ENCODE measurements around the gene BCL7B.

DNA sequence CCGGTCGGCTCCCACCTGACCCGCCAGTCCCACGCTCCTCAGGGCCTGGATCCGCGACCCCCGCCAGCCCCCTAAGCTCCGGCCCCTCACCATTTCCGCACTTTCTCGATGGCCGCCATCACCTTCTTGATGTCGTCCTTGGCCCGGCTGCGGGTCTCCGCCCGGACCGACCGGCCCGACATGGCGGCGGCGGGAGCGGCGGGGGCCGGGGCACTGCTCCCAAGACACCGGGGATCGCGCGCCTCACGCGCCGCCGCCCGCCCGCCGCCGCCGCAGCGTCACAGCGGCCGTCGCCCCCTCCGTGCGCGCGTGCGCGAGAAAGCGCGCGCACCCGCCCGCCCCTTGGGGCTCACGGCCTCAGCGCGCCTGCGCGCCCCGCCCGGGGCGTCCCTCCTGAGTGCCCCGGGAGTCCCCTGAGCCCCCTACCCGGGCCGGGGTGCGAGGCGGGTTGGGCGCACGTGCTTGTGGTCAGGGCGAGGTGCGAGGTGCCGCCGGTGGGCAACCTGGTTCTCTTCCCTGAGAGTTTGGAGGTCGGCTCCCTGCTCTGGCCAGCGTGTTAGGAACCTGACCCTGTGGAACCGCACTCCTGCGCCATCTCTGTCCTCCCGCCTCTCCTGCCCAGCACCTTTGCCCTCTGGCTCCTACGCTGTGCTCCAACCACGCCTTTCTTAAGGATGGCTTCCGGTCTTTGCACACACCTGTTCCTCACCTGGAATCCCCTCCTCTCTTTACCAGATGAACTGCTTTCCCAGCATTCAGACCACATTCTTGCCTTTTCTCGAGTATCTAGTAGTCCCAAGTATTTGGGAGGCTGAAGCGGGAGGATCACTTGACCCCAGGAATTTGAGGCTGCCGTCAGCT lies at the start of gene BCL7B:
- TF ChIP-seq, protein P1, sequence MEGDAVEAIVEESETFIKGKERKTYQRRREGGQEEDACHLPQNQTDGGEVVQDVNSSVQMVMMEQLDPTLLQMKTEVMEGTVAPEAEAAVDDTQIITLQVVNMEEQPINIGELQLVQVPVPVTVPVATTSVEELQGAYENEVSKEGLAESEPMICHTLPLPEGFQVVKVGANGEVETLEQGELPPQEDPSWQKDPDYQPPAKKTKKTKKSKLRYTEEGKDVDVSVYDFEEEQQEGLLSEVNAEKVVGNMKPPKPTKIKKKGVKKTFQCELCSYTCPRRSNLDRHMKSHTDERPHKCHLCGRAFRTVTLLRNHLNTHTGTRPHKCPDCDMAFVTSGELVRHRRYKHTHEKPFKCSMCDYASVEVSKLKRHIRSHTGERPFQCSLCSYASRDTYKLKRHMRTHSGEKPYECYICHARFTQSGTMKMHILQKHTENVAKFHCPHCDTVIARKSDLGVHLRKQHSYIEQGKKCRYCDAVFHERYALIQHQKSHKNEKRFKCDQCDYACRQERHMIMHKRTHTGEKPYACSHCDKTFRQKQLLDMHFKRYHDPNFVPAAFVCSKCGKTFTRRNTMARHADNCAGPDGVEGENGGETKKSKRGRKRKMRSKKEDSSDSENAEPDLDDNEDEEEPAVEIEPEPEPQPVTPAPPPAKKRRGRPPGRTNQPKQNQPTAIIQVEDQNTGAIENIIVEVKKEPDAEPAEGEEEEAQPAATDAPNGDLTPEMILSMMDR (IDR thresholded peaks at IDR 0.05; ENCODE audit: low read depth, low read length), result no peak
- no peak for TF ChIP-seq EZH2phosphoT487 (IDR thresholded peaks at IDR 0.05; ENCODE audit: low read depth)

Data from OCI-LY3 (cell line).